OCI-M2 (cell line): ENCODE measurements around the gene SMAD5.

Source experiments
- DNase-seq: peaks from one replicate; lab custom pipeline; 2025; ENCODE audit not compliant: unreplicated experiment; lab: John Stamatoyannopoulos, UW

The SMAD5 gene

DNA sequence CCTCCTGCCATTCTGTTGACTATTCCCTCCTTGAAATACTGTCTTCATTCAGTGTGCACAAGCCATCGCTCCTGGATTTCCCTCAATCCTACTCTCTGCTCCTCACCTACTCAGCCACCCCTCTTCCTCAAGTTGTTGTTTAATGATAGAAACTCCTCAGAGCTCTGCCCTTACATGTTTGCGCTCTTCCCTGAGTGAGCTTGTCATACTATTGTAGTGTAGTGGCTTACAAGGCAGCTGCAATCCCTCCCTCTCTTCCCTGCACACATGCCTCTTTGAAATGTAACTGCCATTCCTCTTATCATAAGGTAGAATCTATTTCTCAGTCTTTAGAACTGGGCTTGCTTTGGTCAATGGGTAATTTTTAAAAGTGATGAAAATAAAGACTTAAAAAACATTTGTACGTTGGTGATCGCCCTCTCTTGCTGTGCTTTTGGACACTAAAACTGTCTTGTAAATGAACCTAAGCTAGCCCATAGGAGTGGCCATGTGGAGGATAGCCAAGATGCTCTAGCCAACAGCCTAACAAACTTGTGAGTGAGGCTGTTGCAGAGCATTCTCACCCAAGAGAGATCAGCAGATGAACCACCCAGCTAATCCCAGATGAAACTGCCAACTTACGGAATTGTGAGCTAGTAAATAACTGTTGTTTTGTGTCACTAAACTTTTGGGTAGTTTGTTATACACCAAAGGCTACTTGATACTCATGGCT lies 18.1 kb upstream of the SMAD5 start:
- no peak for DNase-seq

DNA sequence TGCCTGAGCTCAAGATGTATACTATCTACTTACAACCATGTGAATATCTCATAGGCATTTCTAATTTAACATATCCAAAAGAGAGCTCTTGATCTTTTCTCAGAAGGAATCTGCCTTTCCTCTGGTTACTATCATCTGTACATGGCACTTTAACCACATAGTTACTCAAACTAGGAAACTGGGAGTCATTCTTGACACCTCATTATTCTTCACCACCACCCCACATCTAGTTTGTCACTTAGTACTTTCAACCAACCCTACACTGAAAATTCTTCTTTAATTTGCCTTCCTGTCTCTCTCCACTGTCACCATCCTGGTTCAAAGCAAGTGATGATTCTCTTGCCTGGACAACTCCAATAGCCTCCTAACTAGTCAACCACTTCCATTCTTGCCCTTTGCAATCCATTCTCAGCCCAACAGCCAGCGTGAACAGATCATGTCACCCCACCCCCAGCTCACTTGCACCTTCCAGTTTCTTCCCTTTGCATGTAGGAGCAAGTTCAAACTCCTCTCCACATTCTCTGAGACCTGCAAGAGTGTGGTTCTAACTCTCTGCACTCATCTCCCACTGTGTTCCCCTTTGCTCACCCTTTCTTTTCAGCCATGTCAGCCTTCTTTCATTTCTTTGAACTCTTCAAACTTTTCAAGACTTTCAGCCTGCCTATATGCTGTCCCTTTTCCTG lies 17.3 kb upstream of the SMAD5 start:
- DNase-seq, result no peak

DNA sequence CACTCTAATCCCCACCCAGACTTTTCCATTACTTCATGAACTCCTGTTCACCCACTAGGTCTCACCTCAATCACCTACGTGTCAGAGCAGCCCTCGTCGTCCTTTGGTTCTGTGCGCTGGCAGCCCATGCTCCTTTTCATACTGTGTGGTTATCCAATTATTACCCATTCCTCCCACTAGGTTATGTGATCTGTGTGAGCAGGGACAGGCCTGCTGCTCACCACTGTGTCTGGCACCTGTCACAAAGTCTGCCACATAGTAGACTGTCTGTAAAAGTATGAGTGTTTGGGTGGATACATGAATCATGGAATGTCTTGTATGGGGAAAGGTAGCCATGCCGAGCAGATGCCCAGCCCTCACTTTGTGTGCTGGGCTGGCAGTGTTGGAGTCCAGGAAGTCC lies 12.1 kb upstream of the SMAD5 start:
- DNase-seq, result no peak

DNA sequence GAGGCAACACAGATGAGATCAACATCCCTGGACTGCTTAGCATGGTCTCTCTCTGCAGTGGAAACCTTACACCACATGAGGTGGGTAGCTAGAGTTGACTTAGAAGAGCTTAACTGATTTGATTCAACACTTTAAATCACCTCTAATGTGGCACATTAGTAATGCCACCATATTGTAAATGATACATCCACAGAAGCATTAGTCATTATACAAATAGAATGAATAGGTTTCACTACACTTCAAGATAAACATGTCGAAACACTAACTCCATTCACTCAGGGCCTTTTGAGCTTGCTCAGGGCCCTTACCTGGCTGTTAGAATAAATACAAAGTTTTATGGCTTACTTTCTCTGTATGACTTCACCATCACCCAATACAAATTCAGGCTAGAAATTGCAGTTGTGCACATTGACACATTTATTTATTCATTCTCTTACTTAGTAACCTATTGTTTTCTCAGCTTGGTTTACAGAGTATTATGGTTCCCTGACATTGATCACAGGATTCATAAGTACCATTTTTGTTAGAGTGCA lies 9.3 kb upstream of the SMAD5 start:
- no peak for DNase-seq

DNA sequence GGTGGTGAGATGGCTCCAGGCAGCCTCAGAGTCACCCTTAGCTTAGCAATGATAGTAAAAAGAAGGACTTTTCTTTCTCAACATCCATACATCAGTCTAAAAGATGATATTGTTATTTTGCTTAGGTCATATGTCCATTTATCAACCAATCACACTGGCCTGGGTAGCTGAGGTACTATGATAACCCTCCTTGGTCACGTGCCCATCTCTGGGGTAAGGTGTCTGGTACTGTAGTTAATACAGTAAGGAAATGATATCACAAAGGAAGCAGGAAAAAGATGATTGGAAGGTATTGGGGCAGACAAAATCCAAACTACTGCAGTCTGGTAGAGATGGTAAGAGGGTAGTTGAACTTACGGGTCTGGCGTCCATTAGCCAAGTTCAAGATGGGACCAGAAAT lies 5.1 kb upstream of the SMAD5 start:
- no peak for DNase-seq

DNA sequence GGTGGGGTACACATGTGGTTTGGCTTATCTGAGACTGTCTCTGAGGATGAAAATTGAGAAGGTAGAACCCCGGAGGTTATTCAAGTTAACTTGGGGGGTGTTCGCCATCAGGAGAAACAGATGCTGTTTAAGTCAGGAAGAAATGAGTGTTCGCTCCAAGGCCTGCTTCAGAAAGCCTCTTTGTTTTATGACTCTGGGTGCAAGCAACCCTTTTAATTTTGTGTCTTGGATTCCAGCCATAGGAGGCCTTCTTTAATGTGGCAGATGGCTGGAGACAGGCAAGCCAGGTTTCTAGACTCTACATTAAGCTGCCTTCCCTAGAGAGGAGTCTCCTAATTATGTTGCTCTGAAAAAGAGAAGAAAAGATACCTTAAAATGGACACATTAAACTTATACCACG lies 4.2 kb upstream of the SMAD5 start:
- DNase-seq, result no peak

DNA sequence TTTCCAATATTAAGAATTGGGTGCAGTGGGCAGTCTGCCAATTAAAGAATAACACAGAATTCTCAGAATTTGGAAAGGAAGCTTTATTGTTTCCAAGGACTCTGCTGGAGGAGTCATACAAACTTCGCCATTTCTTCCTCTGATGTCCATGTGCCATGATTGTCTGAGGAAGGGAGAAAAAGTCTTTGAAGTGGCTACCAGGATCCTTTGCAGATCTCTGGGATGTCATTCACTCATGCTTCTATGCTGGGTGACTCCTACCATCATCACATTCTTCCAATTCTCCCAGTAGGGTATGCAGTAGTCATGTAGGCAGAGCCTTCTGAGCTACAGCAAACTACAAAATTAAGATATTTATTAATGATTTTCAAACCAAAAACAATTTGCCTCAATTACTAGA lies 3.2 kb upstream of the SMAD5 start:
- DNase-seq, result no peak

DNA sequence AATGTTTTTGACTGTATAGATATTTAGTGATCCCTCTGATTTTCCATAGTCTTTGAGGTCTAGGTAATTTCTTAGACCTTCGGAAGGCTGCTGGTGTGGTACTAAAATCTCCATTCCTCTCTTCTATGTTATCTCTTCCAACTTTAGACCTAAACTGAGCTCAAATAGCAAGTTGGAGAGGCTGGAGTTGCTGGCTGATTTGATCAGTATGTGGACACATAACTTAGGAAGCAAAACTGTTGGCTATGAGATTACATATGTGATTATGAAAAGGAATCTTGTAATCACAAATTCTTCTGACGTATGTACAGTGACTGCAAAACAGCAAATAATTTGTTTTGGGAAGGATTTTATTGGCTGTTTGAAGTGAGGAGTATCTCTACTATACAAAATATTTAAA lies 2.1 kb upstream of the SMAD5 start:
- DNase-seq, result no peak

DNA sequence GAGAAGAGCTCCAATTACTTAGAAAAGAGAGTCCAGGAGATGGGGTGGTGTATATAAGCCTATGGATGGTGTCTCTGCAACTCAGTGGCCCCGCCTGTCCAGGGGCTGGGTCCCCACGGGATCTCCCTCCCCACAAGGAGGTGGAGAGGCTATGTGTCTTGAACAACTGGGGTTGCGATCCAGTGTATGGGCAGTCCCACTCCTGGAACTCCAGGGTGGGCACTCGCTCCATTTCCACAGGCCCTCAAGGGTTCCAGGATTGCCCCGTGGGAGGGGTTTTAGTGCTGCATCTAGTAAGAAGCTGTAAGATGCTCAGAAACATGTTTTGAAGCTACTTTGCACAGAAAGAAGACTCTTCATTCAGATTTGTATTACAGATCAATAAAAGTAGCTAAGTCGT lies 558 bp upstream of the SMAD5 start:
- no peak for DNase-seq

DNA sequence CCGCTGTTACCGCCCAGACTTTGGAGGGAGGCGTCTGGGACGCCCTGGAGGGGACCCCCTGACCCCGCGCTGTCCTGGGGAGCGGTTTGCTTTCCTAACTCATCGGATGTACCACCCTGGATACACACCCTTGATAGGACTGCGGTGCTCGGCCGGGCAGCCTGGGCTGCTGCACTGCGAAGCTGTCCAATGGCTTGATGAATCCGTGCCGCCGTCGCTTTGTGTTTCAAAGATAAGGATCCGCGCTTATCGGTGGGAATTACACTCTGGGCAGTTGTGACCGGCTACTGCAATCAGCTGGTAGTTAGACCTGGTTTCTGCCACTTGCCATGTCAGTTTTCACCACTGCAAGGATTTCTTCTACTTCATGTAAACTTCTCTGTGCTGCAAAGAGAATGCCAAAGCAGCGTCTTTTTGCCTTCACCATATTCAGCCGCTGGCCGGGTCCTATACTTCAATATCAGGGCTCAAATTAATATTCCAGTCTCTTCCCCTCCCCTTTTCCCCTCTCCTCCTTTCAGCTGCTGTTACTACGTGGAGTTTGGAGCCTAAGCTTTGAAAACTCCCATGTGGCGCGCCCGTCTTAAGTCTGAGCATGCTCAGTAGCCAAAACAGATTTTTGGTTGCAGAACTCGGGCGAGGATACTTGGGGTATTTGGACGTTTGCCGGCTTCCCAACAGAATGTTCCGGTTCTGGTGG lies 727 bp downstream of the SMAD5 start:
- DNase-seq, result no peak

DNA sequence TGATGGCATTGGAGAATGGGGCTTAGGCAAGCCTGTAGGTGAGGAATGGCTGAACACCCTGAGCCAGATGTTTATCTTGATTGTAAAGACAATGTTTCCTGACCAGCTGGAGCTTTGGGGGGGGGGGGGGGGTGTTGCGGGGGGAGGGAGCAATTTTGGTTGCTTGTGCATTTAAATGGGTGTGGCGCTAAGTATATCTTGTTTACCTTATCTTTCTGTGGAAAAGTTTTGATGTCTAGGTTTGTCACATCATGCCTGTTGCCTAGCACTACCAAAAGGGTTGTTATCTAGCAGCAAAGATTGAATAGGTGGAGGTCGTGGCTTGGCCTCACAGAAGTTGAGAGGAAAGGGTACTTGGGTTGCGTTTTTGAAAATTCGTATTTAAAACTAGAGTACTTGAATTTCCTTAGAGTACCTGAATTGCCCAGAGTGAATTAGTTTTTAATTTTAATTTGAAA lies 1.3 kb downstream of the SMAD5 start:
- DNase-seq, result no peak

DNA sequence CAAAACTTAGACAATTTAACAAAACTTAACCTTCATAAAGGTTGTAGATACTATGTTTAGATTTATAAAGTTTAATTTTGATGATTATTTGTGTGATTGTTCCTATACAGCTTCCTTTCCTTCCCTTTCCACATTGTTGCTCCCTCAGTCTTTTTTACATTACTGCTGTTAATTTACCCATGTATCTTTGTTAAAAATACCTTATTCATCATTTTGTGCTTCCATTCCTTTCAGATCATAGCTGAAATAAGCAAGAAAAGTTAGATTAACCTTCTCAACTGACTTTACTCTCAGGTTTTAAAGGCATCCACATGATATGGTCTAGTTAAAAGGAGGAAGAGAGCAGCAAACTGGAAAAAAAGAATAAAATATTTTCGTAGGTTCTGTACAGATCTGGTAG lies 2.0 kb downstream of the SMAD5 start:
- no peak for DNase-seq

DNA sequence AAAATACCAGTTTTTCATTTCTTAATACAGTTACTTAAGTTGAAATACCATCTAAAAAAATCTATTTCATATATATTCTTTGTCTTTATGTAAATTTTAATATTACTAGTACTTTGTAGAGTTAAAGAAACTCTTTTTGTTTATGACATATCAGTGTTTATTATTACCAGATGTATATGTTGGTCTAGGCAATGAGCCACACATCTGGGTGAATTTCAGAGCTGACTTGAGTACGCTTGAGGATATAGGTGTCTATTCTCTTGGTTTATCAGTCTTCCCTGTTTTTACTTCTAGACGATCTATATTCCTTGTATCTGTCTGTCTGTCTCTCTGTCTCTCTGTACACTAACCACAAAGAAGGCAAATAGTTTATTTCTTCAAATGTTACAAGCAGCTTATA lies 2.9 kb downstream of the SMAD5 start:
- DNase-seq, result no peak

DNA sequence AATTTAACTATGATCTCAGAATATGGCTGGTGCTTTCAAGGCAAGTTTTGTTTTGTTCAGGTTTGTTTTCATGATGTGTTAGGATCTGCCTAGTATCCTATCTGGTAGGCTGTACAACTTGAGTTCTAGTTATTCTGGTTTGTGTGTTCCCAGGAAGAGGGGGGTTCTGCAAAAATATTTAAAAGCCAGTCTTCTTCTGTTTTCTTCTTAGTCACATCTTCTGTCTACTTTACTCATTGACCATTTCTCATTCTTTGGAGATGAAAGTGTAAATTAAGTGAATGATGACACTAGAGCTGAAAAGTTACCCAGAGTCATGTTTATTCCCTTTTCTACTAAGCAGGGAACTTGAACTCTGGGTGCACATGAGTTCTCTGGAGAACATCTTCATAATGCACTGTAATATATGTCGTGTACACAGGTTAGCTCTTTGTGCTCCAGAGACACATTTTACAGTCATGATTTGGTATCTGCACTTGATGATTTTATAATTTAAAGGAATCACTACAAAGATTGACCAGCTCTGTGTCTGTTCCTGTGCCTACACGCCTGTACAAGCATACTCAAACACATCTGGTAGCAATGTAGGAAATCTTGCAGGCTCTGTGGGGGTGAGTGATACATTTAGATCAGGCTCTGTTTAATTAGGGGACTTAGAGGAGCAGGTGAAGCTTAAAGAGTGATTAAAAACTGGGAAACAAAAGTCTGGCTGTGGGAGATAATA lies 5.0 kb downstream of the SMAD5 start:
- DNase-seq, result no peak

DNA sequence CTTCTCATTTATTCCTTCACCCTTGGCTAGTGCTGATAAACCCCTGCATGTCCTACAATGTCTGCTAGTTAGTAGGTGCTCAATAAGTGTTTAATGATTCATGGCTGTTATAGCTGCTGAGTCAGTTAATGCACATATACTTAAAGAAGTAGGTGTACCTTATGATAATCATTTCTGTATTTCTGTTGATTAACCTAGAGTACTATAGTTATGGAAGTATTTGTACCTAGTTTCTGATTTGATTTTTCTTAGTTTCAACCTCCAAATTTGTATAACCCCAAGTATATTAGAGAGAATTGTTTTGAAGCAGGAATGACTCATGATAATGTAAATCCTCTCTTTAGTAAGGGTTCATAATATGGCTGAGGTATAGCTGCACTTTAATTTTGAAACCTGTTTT lies 8.9 kb downstream of the SMAD5 start:
- DNase-seq, result no peak

DNA sequence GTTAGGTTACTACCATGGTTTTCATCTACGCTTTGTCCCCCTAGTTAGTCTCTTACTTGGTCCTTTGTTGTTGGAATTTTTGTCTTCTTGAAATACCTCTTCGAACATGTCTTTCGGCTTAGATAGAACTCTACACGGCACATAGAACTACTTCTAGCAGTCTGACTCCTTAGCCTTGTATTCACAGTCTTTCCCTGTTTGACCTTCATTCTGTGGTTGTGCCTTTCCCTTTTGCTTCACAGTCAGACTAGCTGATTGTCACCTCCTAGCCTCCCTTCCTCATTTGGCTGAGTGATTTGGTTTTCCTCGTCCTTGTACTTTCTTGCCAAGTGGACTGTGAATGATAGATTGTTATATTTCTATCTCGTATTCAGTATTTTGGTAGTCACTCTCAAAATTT lies 10.7 kb downstream of the SMAD5 start:
- no peak for DNase-seq

DNA sequence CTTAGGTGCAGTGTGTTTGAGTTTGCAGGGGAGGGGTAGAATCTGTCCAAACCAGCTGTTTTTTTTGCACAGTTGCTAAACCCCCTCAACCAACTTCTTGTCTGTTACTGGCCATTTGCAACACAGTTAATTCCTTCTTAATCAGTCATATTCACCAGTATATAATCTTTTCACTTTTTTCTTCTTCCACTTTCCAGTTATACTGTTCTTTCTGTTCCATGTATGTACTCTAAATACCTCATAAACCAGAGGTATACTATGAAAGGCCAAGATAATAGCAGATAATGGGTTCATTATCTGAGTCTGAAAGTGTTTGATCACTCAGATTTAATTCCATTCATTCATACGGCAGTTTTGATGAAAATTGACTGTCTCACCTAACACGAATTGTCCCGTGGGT lies 11.1 kb downstream of the SMAD5 start:
- no peak for DNase-seq

DNA sequence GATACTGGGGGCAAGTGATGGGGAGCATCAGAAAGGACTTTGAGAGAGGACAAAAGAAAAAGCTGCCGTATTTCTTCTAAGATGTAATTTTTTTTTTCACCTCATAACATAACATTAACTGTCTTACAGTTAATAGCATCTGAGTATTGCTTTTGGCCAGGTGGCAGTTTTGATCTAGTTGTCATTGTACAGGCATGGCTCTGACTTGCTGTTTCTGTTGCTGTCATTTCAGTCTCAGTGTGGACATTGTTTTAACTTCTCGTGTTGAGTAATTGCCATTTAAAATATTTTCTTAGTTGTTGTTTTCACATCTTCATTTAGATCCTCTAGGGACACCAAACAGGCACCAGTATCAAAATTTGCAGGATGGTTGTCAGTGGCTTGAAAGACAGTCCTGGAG lies 12.4 kb downstream of the SMAD5 start:
- no peak for DNase-seq

DNA sequence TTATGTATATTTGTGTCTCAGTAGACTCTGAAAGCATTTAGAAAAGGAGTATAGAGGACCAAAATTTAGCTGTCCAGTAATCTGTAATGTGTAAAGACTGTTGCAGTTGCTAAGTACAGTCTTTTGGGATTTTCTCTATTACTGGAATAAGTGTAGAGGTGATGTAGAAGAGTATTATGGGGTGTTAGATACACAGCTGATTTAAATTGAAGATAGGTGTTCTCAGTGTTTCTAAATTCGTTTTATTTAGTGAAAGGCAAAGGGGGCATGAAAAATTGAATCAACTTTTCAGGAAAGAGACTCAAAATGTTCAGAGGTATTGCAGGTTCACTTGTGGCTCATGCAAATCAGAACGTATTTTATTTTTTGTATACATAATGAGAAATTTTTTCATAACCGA lies 13.6 kb downstream of the SMAD5 start:
- no peak for DNase-seq

DNA sequence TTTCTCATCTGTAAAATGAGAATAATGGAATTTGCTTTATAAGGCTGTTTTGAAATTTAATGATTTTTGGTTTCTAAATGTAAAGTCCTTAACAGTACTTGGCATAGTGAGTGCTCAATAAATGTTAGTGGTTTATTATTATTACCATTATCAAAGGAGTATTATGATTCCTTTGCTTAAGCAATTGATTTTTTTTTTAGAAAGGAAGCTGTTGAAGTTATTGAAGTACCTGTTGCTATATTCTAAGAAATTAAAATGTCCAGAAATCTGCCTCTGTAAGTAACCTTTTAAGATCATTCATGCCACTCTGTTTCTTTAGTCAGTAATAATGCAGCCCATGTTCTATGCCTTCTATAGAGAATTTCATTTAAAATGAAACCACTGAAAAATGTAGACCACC lies 15.0 kb downstream of the SMAD5 start:
- DNase-seq, result no peak

DNA sequence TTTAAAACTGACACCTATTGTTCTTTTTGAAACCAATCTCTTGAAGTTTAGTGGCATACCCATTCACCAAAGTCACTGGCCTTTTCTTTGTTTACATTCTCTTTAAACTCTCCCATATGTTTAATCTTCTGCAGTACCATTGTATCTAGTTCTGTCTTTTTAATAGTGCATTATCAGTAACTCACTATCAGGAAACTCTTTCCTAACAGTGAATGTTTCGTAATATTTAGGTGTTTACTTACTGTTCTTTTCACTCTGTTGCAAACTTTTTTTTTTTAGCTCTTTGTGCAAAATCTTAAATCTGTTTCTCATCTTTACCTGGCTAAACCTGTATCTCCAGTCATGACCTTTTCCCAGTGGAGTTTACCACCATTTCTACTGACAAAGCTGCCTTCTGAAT lies 17.2 kb downstream of the SMAD5 start:
- DNase-seq, result no peak
